ENCODE results near the gene CLCF1. TPM values are rescaled to one million over a fixed set of nuclear protein-coding genes. Genes with fewer than 3 reads are reported as not detected.

The CLCF1 gene
- total RNA-seq, 1 experiment from 2014 or later: 4.8 TPM

GRCh38 chr11:67395555-67396258, 22.3 kb upstream of the CLCF1 start:
- no peak for DNase-seq (ENCODE audit: low read depth)

- DNase-seq (ENCODE audit: low read depth): no peak
Observed at GRCh38 chr11:67393990-67394389, 20.6 kb upstream of the CLCF1 start.

GRCh38 chr11:67393437-67393836, 20.0 kb upstream of the CLCF1 start:
- no peak for DNase-seq (ENCODE audit: low read depth)

GRCh38 chr11:67392183-67392715, 18.9 kb upstream of the CLCF1 start:
- DNase-seq (ENCODE audit: low read depth): no peak

- peak; percentile 94 for DNase-seq (ENCODE audit: low read depth)
Observed at GRCh38 chr11:67391304-67392182, 18.1 kb upstream of the CLCF1 start, which contains the start of gene RAD9A. TSS of gene RAD9A (plus strand) at chr11:67391986. CDS start at chr11:67392045, 59 bp downstream.

- no peak for DNase-seq (ENCODE audit: low read depth)
Observed at GRCh38 chr11:67390947-67391303, 17.5 kb upstream of the CLCF1 start.

- no peak for DNase-seq (ENCODE audit: low read depth)
Observed at GRCh38 chr11:67389477-67389876, 16.1 kb upstream of the CLCF1 start.

GRCh38 chr11:67387518-67387917, 14.1 kb upstream of the CLCF1 start:
- no peak for DNase-seq (ENCODE audit: low read depth)

- DNase-seq (ENCODE audit: low read depth): no peak
Observed at GRCh38 chr11:67387069-67387468, 13.7 kb upstream of the CLCF1 start.

GRCh38 chr11:67384851-67385366, 11.5 kb upstream of the CLCF1 start:
- peak; percentile 64 for DNase-seq (ENCODE audit: low read depth)

GRCh38 chr11:67382276-67383136, 9.1 kb upstream of the CLCF1 start:
- DNase-seq (ENCODE audit: low read depth): peak; percentile 74

GRCh38 chr11:67381244-67381972, 8.0 kb upstream of the CLCF1 start:
- DNase-seq (ENCODE audit: low read depth): no peak

GRCh38 chr11:67379061-67380058, 6.0 kb upstream of the CLCF1 start:
- DNase-seq (ENCODE audit: low read depth): peak; percentile 87

GRCh38 chr11:67378544-67378943, 5.1 kb upstream of the CLCF1 start:
- no peak for DNase-seq (ENCODE audit: low read depth)

- DNase-seq (ENCODE audit: low read depth): no peak
Observed at GRCh38 chr11:67376873-67377808, 3.7 kb upstream of the CLCF1 start.

GRCh38 chr11:67376063-67376820, 2.8 kb upstream of the CLCF1 start:
- DNase-seq (ENCODE audit: low read depth): no peak

GRCh38 chr11:67375320-67376055, 2.1 kb upstream of the CLCF1 start:
- DNase-seq (ENCODE audit: low read depth): no peak

Data from RPMI7951 (cell line).